HG03039 (cell line): ENCODE measurements around the gene C11orf87.

ENCODE experiments used
- ATAC-seq: cut with Tn5 transposase; IDR thresholded peaks from one replicate; pipeline ENCODE4 v1.9.1; 2021; ENCODE audit warnings: mild to moderate bottlenecking, moderate library complexity; ENCODE audit not compliant: unreplicated experiment

Gene C11orf87

DNA sequence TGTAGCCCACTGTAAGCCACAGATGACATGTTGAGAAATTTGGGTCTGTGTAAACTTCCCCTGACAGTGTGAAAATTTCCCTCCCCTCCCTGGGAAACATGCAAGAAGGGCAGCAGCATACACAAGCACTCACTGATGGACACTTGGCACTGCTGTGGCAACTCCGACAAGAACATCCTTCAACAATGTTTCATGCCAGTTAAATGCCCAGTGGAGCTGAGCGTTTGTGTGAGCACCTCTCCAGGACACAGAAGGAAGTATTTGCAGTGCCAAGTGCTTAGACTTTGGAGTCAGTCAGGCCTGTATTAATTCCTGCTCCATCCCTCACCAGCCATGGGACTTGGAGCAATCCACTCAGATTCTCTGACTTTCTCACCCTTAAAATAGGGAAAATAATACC, 17.7 kb downstream of the C11orf87 start:
- ATAC-seq, result no peak

GRCh38 chr11:109443052-109443451, 21.1 kb downstream of the C11orf87 start:
- ATAC-seq, result no peak

DNA sequence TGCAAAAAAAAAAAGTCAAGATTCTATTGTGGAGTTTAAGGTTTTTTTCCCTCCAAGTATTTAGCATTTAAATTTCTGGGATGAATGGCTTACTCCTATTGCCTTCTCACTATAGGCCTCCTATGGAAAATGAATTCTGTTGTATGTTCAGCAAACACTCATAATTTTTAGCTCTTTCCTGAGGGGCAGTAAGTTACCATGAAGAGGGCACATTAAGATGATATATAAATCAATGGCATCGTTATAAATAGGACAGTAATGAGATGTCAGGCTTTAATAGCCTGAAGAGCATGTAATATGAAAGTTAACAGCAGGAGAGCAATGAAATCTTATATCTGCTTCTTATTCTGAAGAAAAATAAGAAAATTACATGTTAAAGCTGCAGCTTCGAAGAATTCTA, 32.9 kb downstream of the C11orf87 start:
- ATAC-seq, result no peak
